Suprapubic skin (tissue), 4 donors: ENCODE data around the gene LHX5. TPM values are rescaled to one million over a fixed set of nuclear protein-coding genes. Genes with fewer than 3 reads are reported as not detected.

ENCODE experiments used
- DNase-seq, 2 donors: peaks; one replicate each; pipeline ENCODE4 v3.0.0-alpha.2; 2019; ENCODE audit warnings: low spot score in 2 of 2
- H3K27ac ChIP-seq: fragments of 200-600 bp; sonication (generic); one replicate; pipeline ENCODE4 v1.5.1; 2019
- H3K27me3 ChIP-seq: fragments of 200-600 bp; sonication (generic); one replicate; pipeline ENCODE4 v1.5.1; 2019
- H3K36me3 ChIP-seq: fragments of 200-600 bp; sonication (generic); one replicate; pipeline ENCODE4 v1.5.1; 2019
- H3K4me1 ChIP-seq: fragments of 200-600 bp; sonication (generic); one replicate; pipeline ENCODE4 v1.5.1; 2019
- H3K4me3 ChIP-seq: fragments of 200-600 bp; sonication (generic); one replicate; pipeline ENCODE4 v1.5.1; 2019; ENCODE audit warnings: mild to moderate bottlenecking
- H3K9me3 ChIP-seq: fragments of 200-600 bp; sonication (generic); one replicate; pipeline ENCODE4 v1.5.1; 2019
- EP300 ChIP-seq: sonication (generic); formaldehyde crosslinking; IDR thresholded peaks from one replicate; pipeline ENCODE4 v1.6.1; 2017; ENCODE audit warnings: antibody characterized with exemption
- POLR2A ChIP-seq, 2 donors: fragments of 450-650 bp; IDR thresholded peaks; one replicate each; pipeline ENCODE4 v1.6.1; 2017; ENCODE audit warnings: antibody characterized with exemption in 2 of 2, mild to moderate bottlenecking in 2 of 2, moderate library complexity in 2 of 2
- POLR2AphosphoS5 ChIP-seq, 3 donors: sonication (generic); formaldehyde crosslinking; IDR thresholded peaks; one replicate each; pipeline ENCODE4 v1.6.1; 2017; ENCODE audit warnings: antibody characterized with exemption in 3 of 3
- WGBS: methylation state at CpG from one replicate; pipeline ENCODE4 v1.1.5; 2018; 5-methylcytosine and 5-hydroxymethylcytosine counted together
- total RNA-seq, 4 donors: library from RNA; depleted of rRNA; stranded (reverse); fragments of >200 nt; gene quantifications; one replicate each; pipeline ENCODE4 v1.1.0, GENCODE V29; 2016
- TF ChIP-seq, protein P1 (sequence below), 2 donors: fragments of 200-600 bp in 1 of 2; fragments of 450-650 bp in 1 of 2; sonication (generic) in 1 of 2; IDR thresholded peaks; one replicate each; pipeline ENCODE4 v1.5.1; 2016 to 2019; ENCODE audit warnings: antibody characterized with exemption in 2 of 2, mild to moderate bottlenecking in 1 of 2, moderate library complexity in 1 of 2

The LHX5 gene
- total RNA-seq, 4 donors from 2014 or later, result not detected

DNA sequence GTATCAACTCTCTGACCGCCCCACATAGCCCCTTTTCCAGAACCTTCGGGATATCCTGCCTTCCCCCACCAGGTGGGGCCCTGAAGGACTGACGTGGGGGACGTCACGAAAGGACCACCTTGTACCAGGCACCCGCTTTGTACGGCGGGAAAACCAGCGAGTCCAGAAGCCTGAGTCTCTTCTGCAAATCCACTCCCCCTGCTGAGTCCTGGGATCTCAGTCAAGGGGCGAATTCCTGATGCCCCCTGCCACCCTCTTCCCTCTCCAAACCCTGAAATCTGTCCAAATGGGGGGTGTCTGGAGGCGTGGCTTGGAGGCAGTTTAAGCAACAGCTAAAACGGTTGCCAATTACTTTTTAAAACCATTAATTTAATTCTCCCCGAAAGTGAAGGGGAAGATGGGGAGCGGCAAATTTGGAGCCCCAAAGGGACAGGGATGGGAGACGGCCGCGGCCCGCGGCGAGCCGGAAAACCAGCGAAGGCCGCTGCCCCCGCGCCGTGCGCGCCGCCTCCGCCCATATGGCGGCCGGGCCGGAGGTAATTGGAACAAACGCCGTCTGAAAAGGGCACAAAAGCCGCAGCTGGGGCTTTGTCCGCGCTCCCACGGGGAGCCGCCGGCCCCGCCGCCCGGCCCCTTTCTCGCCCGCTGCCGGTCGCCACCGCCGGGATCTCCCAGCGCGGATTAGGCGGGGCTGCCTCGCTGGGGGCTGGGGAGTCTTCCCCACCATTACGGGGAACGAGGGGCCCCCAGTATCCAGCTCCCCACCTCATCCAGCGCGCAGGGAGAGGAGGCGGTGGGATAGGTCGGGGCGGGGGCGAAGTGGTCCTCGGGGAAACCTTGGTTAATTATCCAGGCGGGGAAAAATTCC lies 6.6 kb downstream of the LHX5 start:
- TF ChIP-seq EP300, result no peak
- no peak for TF ChIP-seq POLR2A (IDR thresholded peaks at IDR 0.05)
- no peak for TF ChIP-seq POLR2AphosphoS5 (IDR thresholded peaks at IDR 0.05)
- TF ChIP-seq, protein P1, sequence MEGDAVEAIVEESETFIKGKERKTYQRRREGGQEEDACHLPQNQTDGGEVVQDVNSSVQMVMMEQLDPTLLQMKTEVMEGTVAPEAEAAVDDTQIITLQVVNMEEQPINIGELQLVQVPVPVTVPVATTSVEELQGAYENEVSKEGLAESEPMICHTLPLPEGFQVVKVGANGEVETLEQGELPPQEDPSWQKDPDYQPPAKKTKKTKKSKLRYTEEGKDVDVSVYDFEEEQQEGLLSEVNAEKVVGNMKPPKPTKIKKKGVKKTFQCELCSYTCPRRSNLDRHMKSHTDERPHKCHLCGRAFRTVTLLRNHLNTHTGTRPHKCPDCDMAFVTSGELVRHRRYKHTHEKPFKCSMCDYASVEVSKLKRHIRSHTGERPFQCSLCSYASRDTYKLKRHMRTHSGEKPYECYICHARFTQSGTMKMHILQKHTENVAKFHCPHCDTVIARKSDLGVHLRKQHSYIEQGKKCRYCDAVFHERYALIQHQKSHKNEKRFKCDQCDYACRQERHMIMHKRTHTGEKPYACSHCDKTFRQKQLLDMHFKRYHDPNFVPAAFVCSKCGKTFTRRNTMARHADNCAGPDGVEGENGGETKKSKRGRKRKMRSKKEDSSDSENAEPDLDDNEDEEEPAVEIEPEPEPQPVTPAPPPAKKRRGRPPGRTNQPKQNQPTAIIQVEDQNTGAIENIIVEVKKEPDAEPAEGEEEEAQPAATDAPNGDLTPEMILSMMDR (IDR thresholded peaks at IDR 0.05), result no peak
- peak overlapping the region; percentile 41 for H3K4me3 ChIP-seq
- WGBS, result 2% methylated on average over 37 of the region's 64 CpGs
- no peak for DNase-seq
- no peak overlapping the region for H3K27ac ChIP-seq
- H3K4me1 ChIP-seq, result peaks cover 53% of the 10 kb centered on the region
- H3K36me3 ChIP-seq, result no peaks in the 10 kb centered on the region
- H3K9me3 ChIP-seq, result no peaks in the 10 kb centered on the region
- H3K27me3 ChIP-seq, result peaks cover 94% of the 10 kb centered on the region

DNA sequence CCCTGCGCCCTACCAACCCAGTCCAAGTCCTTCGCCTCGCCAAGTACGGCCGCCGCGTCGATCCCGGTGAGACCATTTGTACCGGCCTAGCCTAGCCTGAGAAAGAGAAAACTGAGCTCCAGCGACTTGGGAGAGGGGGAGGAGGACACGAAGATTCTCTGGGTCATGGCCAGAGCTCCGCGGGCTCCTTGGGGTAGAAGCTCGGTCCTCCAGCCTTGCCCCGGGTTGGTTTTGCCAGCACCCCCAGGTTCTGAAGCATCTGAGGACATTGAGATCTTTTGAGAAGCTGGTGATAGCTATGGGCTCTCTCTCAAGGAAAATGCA lies 7.3 kb downstream of the LHX5 start:
- H3K4me3 ChIP-seq, result peak overlapping the region; percentile 39

DNA sequence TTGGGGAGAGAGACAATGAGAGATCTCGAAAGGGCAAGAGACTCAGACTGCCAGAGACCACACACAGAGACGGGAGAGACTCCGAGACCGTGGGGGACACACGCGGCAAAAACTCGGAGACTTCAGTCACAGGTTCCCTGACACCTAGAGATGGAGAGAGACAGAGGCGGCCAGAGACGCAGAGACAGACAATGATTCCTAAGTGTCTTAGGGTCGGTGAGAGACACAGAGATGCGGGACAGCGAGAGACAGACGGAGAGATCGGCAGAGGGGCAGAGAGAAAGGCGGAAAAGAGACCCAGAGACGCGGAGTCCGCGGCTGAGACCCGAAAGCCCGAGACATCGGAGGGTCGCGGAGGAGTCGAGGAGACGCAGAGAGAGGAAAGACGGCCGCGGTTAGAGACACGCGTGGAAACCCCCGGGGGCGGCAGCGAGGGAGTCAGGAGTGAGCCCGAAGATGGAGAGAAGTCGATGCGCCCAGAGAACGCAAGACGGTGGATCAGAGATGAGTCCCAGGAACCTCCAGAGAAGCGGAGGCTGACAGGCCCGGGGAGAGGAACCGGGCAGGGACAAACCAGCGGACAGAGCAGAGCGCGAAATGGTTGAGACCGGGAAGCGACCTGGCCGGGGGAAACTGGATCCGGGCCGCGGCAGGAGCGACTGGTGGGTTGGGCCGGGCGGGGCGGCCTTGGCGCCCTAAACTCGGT lies 7.8 kb downstream of the LHX5 start:
- no peaks in the 10 kb centered on the region for H3K36me3 ChIP-seq
- no peak for DNase-seq
- no peaks in the 10 kb centered on the region for H3K9me3 ChIP-seq
- peak overlapping the region; percentile 39 for H3K4me3 ChIP-seq
- WGBS, result 2% methylated on average over 52 of the region's 57 CpGs
- no peak for TF ChIP-seq EP300
- TF ChIP-seq, protein P1 (IDR thresholded peaks at IDR 0.05), result no peak
- no peak for TF ChIP-seq POLR2A (IDR thresholded peaks at IDR 0.05)
- TF ChIP-seq POLR2AphosphoS5 (IDR thresholded peaks at IDR 0.05), result no peak
- peaks cover 53% of the 10 kb centered on the region for H3K4me1 ChIP-seq
- H3K27ac ChIP-seq, result no peak overlapping the region
- H3K27me3 ChIP-seq, result peaks cover 93% of the 10 kb centered on the region

More for the DNA sequence above, 7.3 kb downstream of the LHX5 start:
- TF ChIP-seq POLR2AphosphoS5 (IDR thresholded peaks at IDR 0.05), result no peak
- TF ChIP-seq POLR2A (IDR thresholded peaks at IDR 0.05), result no peak
- no peak for TF ChIP-seq EP300
- TF ChIP-seq, protein P1 (IDR thresholded peaks at IDR 0.05), result no peak
- WGBS, result 6% methylated on average over 9 of the region's 16 CpGs
- Histone ChIP-seq H3K27ac (no peak overlapping the region), H3K36me3 (no peaks in the 10 kb centered on the region), H3K4me1 (peaks cover 53% of the 10 kb centered on the region), H3K27me3 (peaks cover 94% of the 10 kb centered on the region), H3K9me3 (no peaks in the 10 kb centered on the region)
- no peak for DNase-seq

DNA sequence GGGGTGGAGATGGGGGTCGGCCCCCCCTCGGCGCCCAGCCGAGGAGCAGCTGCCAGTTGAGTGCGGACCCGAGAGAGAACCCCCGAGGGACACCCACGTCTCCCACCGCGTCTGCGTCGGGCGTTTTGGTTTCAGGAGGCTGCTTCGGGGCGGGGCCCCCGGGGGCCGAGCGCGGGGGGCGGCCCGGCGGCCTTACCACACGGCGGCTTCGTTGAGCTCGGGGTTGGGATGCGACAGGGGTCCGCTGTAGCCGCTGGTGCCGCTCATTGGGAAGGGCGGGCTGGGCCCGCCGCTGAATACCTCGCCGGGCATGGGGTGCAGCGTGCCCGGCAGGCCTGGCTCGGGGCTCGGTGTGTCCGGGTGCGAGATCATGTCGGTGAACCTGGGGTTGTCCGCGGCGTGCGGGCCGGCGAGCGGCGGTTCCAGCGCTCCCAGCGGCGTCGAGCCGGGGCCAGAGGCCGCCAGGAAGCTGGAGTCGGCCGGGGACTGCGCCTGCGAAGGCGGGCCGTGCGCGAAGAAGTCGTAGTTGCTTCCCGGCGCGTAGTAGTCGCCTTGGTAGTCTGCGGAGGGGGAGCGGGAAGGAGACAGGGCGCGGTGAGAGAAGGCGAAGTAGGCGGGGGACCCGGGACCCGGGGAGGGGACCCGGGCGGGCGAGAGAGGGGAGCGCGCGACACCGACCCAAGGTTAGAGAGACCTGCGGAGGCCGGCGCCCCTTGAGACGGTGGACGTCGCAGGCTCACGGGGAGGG lies 8.5 kb downstream of the LHX5 start:
- no peak for DNase-seq
- TF ChIP-seq, protein P1 (IDR thresholded peaks at IDR 0.05), result no peak
- no peak for TF ChIP-seq POLR2AphosphoS5 (IDR thresholded peaks at IDR 0.05)
- H3K9me3 ChIP-seq, result no peaks in the 10 kb centered on the region
- peak overlapping the region; percentile 39 for H3K4me3 ChIP-seq
- WGBS, result 4% methylated on average over 56 of the region's 91 CpGs
- H3K36me3 ChIP-seq, result no peaks in the 10 kb centered on the region
- no peak overlapping the region for H3K27ac ChIP-seq
- H3K27me3 ChIP-seq, result peaks cover 93% of the 10 kb centered on the region
- peaks cover 50% of the 10 kb centered on the region for H3K4me1 ChIP-seq
